VCaP (cell line): Measurements from ENCODE around the gene RBP3.

Experiments used
- H3K27ac ChIP-seq: fragments of 450-650 bp; 2 replicates; pipeline ENCODE4 v1.5.1; 2017
- TF ChIP-seq, protein P1 (sequence below): fragments of 450-650 bp; conservative IDR thresholded peaks from 2 replicates; pipeline ENCODE4 v1.5.1; 2017; ENCODE audit warnings: mild to moderate bottlenecking, moderate library complexity

The RBP3 gene

DNA sequence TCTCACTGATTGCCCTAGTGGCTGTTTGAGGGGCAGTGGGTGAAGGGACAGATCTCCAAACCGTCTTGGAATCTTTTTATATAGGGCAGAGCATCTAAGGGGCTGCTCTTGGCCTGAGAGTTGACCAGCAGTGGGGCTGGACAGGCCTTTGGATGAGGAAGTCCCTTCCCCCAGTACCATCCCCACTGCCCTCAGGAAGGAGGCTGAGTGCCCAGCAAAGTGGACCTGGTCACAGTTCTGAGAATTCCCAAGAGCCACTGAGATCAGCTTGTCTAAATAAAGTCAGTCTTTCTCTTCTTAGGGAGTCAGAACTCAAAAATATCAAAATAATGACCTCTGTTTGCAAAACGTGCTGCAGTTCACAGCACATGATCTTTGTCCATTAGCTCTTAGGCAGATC lies 42.6 kb upstream of the RBP3 start:
- no peak overlapping the region for H3K27ac ChIP-seq
- TF ChIP-seq, protein P1, sequence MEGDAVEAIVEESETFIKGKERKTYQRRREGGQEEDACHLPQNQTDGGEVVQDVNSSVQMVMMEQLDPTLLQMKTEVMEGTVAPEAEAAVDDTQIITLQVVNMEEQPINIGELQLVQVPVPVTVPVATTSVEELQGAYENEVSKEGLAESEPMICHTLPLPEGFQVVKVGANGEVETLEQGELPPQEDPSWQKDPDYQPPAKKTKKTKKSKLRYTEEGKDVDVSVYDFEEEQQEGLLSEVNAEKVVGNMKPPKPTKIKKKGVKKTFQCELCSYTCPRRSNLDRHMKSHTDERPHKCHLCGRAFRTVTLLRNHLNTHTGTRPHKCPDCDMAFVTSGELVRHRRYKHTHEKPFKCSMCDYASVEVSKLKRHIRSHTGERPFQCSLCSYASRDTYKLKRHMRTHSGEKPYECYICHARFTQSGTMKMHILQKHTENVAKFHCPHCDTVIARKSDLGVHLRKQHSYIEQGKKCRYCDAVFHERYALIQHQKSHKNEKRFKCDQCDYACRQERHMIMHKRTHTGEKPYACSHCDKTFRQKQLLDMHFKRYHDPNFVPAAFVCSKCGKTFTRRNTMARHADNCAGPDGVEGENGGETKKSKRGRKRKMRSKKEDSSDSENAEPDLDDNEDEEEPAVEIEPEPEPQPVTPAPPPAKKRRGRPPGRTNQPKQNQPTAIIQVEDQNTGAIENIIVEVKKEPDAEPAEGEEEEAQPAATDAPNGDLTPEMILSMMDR, result no peak

- H3K27ac ChIP-seq, result no peak overlapping the region
- TF ChIP-seq, protein P1, result no peak
These were observed 41.6 kb upstream of the RBP3 start for GRCh38 chr10:47306387-47307210.

- TF ChIP-seq, protein P1, result no peak
These were observed 40.8 kb upstream of the RBP3 start for GRCh38 chr10:47307381-47307780.

DNA sequence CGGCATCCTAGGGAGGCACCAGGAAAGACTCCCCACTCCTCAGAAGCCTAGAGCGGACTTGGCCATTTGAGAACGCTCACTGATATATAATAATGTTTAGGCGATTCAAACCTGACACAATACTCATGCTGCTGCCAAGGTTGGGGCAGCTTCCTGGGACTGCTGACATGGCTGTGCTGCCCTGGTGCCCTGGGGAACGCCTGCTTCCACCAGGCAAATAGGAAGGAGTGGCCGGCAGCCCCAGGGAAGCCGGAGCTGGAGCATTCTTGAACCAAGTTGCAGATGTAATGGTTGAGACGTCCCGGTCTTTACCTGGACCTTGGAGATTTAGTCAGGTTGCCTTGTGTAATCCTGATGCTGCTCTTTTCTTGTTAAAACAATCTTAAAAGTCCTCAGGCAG lies 39.4 kb upstream of the RBP3 start:
- no peak overlapping the region for H3K27ac ChIP-seq
- TF ChIP-seq, protein P1, result no peak

More at GRCh38 chr10:47307381-47307780, 40.8 kb upstream of the RBP3 start:
- no peak overlapping the region for H3K27ac ChIP-seq

DNA sequence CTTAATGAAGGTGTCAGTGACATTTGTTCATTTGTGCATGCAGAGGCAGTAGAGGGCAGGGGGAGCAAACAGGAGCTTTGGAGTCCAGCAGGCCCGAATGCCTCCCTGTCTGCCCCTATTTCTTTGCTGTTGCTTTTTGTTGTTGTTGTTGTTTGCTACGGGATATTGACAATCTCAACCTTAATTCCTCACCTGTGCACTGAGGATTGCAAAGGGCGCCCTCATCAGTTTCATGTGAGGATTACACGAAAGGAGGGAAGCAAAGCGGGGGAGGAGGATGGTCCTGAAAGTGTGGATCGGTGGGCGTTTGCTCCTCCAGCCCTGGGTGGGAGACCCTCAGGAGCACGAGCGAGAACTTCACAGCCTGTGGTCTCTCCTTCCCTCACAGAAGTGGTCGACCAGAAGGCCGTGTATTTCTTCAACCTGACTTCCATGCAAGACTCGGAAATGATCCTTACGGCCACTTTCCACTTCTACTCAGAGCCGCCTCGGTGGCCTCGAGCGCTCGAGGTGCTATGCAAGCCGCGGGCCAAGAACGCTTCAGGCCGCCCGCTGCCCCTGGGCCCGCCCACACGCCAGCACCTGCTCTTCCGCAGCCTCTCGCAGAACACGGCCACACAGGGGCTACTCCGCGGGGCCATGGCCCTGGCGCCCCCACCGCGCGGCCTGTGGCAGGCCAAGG lies 38.6 kb upstream of the RBP3 start:
- TF ChIP-seq, protein P1, result no peak
- H3K27ac ChIP-seq, result no peak overlapping the region

DNA sequence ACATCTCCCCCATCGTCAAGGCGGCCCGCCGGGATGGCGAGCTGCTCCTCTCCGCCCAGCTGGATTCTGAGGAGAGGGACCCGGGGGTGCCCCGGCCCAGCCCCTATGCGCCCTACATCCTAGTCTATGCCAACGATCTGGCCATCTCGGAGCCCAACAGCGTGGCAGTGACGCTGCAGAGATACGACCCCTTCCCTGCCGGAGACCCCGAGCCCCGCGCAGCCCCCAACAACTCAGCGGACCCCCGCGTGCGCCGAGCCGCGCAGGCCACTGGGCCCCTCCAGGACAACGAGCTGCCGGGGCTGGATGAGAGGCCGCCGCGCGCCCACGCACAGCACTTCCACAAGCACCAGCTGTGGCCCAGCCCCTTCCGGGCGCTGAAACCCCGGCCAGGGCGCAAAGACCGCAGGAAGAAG lies 38.1 kb upstream of the RBP3 start:
- H3K27ac ChIP-seq, result no peak overlapping the region
- TF ChIP-seq, protein P1, result no peak

GRCh38 chr10:47311193-47311931 lies 36.8 kb upstream of the RBP3 start:
- no peak overlapping the region for H3K27ac ChIP-seq
- TF ChIP-seq, protein P1, result no peak
